ENCODE measurements around the gene NME9.
A peak's percentile ranks its signal among the peaks of the same experiment; 100 is the strongest.

Gene NME9

GRCh38 chr3:138270245-138270644, 59.4 kb downstream of the NME9 start:
- DNase-seq, result peak; percentile 15

- no peak for DNase-seq
These were observed 62.6 kb downstream of the NME9 start for GRCh38 chr3:138267083-138267482.

- DNase-seq, result no peak
These were observed 63.9 kb downstream of the NME9 start for GRCh38 chr3:138265745-138266144.

DNA sequence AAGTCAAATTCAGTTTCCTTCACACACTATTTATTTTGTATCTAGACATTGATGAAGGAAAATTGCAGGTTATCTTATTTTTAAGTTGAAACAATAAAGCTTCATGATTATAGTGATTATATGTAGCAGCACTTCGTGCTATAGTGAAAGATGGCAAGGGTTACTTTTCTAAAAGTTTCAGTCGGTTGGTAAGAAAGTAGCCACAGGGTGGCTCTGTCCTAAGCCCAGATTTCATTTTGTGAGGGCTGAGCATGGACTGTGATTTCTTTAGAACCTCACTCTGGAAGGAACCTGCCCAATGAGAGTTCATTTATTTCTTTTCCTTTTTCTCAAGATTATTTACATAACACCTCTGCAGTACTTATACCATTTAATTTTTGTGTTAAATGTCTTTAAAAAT, 66.5 kb downstream of the NME9 start:
- DNase-seq, result no peak

GRCh38 chr3:138260611-138261010, 69.0 kb downstream of the NME9 start:
- DNase-seq, result peak; percentile 65

DNA sequence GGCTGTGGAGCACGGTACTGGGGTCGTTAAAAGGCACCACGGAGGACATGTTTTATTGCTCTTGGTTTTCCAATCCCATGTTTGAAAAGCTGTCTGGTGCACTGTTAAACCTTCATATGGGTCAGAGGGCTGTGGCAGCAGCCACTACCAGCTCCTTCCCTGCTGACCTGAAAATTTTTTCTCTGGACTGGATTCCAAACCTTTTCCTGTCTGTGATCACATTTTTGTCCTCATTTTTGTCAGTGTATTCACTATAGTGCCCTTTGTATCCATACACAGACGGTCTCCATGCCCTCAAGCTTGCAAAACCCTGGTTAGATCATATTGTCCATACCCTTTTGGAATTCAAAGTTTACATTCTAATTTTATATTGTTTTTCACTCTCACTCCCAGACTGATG, 70.5 kb downstream of the NME9 start:
- no peak for DNase-seq

DNA sequence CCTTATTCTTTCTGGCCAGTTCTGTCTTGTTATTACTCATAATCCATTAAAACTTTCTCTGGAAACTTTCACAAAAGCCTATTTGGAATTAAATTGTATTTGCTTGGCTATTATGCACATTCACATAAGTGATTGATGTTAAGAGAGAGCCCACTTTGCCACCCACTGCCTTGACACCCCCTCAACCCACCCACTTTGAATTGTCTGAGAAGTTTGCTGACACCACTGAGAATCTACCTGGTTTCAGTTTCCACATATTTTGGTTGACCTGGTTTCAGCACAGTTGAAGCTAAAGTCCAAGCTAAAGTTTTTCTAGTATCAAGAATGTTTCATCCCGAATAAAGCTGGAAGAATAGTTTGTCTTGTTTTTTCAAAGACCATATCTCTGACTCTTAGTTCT, 71.7 kb downstream of the NME9 start:
- DNase-seq, result no peak

- DNase-seq, result no peak
These were observed 73.6 kb downstream of the NME9 start for GRCh38 chr3:138256022-138256421.

- no peak for DNase-seq
These were observed 75.4 kb downstream of the NME9 start for GRCh38 chr3:138254216-138254615.

GRCh38 chr3:138253609-138254008, 76.0 kb downstream of the NME9 start:
- no peak for DNase-seq

Measured in hematopoietic multipotent progenitor cell treated with erythropoietin and hydrocortisone succinate and interleukin-3 and kit ligand, for 4 days (in vitro differentiated cells).